Endometrial microvascular endothelial cells (primary cell): ENCODE measurements around the gene PEA15. TPM values are rescaled to one million over a fixed set of nuclear protein-coding genes. Genes with fewer than 3 reads are reported as not detected.

ENCODE experiments used
- in situ Hi-C: cut with HindIII; loops from 2 replicates; pipeline ENCODE4 v1.10.0; 2017; ENCODE audit warnings: low sequenced_read_pairs, low pct_unique_long_range_greater_than_20kb; ENCODE audit errors: inconsistent ontology term
- total RNA-seq: library from RNA; depleted of rRNA; stranded (reverse); fragments of >200 nt; gene quantifications from one replicate; pipeline ENCODE4 v1.2.3, GENCODE V29; 2015; ENCODE audit errors: inconsistent ontology term

PEA15 gene
- total RNA-seq, 1 donor from 2014 or later = 112 TPM

GRCh38 chr1:160206421-160207117 is 1.4 kb downstream of the PEA15 start:
- in situ Hi-C loops = no loop called here

GRCh38 chr1:160207118-160207650 is 2.0 kb downstream of the PEA15 start:
- in situ Hi-C loops = no loop called here

GRCh38 chr1:160207771-160208556 is 2.8 kb downstream of the PEA15 start:
- in situ Hi-C loops = no loop called here

GRCh38 chr1:160208557-160209320 is 3.6 kb downstream of the PEA15 start:
- in situ Hi-C loops = no loop called here

GRCh38 chr1:160209321-160210046 is 4.3 kb downstream of the PEA15 start:
- in situ Hi-C loops = no loop called here

- in situ Hi-C loops = no loop called here
Measured at GRCh38 chr1:160210561-160210960, 5.4 kb downstream of the PEA15 start.

GRCh38 chr1:160211046-160211790 is 6.0 kb downstream of the PEA15 start:
- in situ Hi-C loops = no loop called here

GRCh38 chr1:160214481-160215140 is 9.4 kb downstream of the PEA15 start:
- in situ Hi-C loops = no loop called here

GRCh38 chr1:160216301-160216700 is 11.1 kb downstream of the PEA15 start:
- in situ Hi-C loops = no loop called here

GRCh38 chr1:160217481-160218051 is 12.4 kb downstream of the PEA15 start:
- in situ Hi-C loops = no loop called here

GRCh38 chr1:160219062-160219929 is 14.1 kb downstream of the PEA15 start:
- in situ Hi-C loops = no loop called here

- in situ Hi-C loops = no loop called here
Measured at GRCh38 chr1:160220301-160220700, 15.1 kb downstream of the PEA15 start.

GRCh38 chr1:160221089-160221488 is 15.9 kb downstream of the PEA15 start:
- in situ Hi-C loops = no loop called here

GRCh38 chr1:160222546-160222945 is 17.4 kb downstream of the PEA15 start:
- in situ Hi-C loops = no loop called here

GRCh38 chr1:160224606-160225005 is 19.4 kb downstream of the PEA15 start:
- in situ Hi-C loops = no loop called here

- in situ Hi-C loops = no loop called here
Measured at GRCh38 chr1:160225345-160225744, 20.2 kb downstream of the PEA15 start.
